ENCODE measurements around the gene KMT5B.
A peak's percentile ranks its signal among the peaks of the same experiment; 100 is the strongest.

The KMT5B gene

GRCh38 chr11:68142441-68143309 lies 70.4 kb downstream of the KMT5B start:
- DNase-seq: no peak

- DNase-seq: peak; percentile 19
These were observed 71.1 kb downstream of the KMT5B start for GRCh38 chr11:68142028-68142412.

GRCh38 chr11:68141246-68142027 lies 71.7 kb downstream of the KMT5B start:
- DNase-seq: no peak

- no peak for DNase-seq
These were observed 72.4 kb downstream of the KMT5B start for GRCh38 chr11:68140496-68141245.

- DNase-seq: no peak
These were observed 74.9 kb downstream of the KMT5B start for GRCh38 chr11:68138237-68138636.

GRCh38 chr11:68137833-68138232 lies 75.3 kb downstream of the KMT5B start:
- no peak for DNase-seq

- DNase-seq: no peak
These were observed 76.2 kb downstream of the KMT5B start for GRCh38 chr11:68136866-68137265.

- no peak for DNase-seq
These were observed 77.9 kb downstream of the KMT5B start for GRCh38 chr11:68135161-68135560.

GRCh38 chr11:68133761-68134160 lies 79.3 kb downstream of the KMT5B start:
- no peak for DNase-seq

- DNase-seq: no peak
These were observed 83.0 kb downstream of the KMT5B start for GRCh38 chr11:68130121-68130520.

GRCh38 chr11:68128682-68129327 lies 84.3 kb downstream of the KMT5B start:
- no peak for DNase-seq

- DNase-seq: no peak
These were observed 85.1 kb downstream of the KMT5B start for GRCh38 chr11:68127714-68128681.

- no peak for DNase-seq
These were observed 87.9 kb downstream of the KMT5B start for GRCh38 chr11:68125164-68125563.

GRCh38 chr11:68122936-68123539 lies 90.1 kb downstream of the KMT5B start:
- no peak for DNase-seq

GRCh38 chr11:68121067-68121899 lies 91.8 kb downstream of the KMT5B start, which contains the start of gene CHKA:
TSS of gene CHKA (minus strand) at chr11:68121388. CDS start at chr11:68121177, 211 bp downstream.
- DNase-seq: peak; percentile 81

GRCh38 chr11:68120273-68121066 lies 92.6 kb downstream of the KMT5B start:
- DNase-seq: peak; percentile 32

GRCh38 chr11:68118706-68119448 lies 94.2 kb downstream of the KMT5B start:
- DNase-seq: no peak

- DNase-seq: no peak
These were observed 95.1 kb downstream of the KMT5B start for GRCh38 chr11:68117853-68118470.

Data from NK-92 treated with Interleukin-12 subunit alpha and Interleukin-12 subunit beta, amount 100 ng/mL, for 24 hours (cell line).